HG03139 (cell line): ENCODE measurements around the gene TXNRD1.

ENCODE experiments used
- ATAC-seq: cut with Tn5 transposase; IDR thresholded peaks from one replicate; pipeline ENCODE4 v1.9.1; 2021; ENCODE audit not compliant: unreplicated experiment

Gene TXNRD1

GRCh38 chr12:104347374-104348075, 131.9 kb downstream of the TXNRD1 start:
- no peak for ATAC-seq

DNA sequence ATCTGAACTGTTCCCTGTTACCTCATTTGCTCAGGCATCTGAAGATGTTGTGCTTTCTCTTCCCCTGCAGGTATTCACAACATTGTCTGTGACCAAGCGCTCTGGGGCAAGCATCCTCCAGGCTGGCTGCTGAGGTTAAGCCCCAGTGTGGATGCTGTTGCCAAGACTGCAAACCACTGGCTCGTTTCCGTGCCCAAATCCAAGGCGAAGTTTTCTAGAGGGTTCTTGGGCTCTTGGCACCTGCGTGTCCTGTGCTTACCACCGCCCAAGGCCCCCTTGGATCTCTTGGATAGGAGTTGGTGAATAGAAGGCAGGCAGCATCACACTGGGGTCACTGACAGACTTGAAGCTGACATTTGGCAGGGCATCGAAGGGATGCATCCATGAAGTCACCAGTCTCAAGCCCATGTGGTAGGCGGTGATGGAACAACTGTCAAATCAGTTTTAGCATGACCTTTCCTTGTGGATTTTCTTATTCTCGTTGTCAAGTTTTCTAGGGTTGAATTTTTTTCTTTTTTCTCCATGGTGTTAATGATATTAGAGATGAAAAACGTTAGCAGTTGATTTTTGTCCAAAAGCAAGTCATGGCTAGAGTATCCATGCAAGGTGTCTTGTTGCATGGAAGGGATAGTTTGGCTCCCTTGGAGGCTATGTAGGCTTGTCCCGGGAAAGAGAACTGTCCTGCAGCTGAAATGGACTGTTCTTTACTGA, 132.9 kb downstream of the TXNRD1 start:
- ATAC-seq, result no peak

DNA sequence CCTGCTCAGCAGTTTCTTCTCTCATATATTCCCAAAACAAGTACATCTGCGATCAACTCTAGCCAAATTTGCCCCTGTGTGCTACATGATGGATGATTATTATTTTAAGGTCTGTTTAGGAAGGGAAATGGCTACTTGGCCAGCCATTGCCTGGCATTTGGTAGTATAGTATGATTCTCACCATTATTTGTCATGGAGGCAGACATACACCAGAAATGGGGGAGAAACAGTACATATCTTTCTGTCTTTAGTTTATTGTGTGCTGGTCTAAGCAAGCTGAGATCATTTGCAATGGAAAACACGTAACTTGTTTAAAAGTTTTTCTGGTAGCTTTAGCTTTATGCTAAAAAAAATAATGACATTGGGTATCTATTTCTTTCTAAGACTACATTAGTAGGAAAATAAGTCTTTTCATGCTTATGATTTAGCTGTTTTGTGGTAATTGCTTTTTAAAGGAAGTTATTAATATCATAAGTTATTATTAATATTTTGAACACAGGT, 133.5 kb downstream of the TXNRD1 start:
- no peak for ATAC-seq

DNA sequence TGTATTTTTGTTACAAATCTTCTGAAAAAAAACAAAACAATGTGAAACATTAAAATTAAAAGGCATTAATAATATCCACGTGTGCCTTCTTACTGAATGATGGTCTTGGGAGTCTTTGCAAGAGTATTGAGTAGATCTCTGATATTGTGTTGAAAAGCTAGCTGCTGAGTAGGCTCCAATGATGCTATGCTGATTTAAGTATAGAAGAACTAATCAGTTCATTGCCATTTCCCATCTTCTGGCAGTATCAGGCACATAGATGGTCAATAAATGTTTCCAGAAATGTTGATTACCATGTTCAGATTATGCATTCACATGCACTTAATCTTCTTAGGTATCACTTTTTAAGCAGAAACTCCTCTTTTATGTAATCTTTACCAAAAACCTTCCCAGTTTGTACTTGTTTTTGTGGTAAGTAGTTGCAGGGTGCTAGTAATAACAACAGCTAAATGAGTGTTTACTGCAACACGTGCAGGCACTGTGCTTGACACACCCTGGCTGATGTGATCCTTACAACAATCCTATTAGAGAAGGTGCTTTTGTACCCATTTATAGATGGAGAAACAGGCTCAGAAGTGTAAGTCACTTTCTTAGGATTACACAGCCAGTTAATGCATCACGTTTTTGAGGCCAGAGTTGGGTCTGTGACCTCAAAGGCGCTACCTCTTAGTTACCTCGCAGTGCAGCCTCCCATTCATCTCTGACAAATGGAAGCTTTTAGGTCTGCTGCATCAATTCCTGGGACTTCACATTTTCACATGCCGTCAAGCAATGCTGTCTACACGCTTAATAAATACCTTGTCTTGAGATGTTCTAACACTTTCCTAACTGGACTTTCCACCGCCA, 134.9 kb downstream of the TXNRD1 start:
- no peak for ATAC-seq

- no peak for ATAC-seq
Observed at GRCh38 chr12:104351057-104351983, 135.7 kb downstream of the TXNRD1 start.

- ATAC-seq, result no peak
Observed at GRCh38 chr12:104352106-104352713, 136.6 kb downstream of the TXNRD1 start.

GRCh38 chr12:104353012-104353981, 137.7 kb downstream of the TXNRD1 start:
- ATAC-seq, result no peak

DNA sequence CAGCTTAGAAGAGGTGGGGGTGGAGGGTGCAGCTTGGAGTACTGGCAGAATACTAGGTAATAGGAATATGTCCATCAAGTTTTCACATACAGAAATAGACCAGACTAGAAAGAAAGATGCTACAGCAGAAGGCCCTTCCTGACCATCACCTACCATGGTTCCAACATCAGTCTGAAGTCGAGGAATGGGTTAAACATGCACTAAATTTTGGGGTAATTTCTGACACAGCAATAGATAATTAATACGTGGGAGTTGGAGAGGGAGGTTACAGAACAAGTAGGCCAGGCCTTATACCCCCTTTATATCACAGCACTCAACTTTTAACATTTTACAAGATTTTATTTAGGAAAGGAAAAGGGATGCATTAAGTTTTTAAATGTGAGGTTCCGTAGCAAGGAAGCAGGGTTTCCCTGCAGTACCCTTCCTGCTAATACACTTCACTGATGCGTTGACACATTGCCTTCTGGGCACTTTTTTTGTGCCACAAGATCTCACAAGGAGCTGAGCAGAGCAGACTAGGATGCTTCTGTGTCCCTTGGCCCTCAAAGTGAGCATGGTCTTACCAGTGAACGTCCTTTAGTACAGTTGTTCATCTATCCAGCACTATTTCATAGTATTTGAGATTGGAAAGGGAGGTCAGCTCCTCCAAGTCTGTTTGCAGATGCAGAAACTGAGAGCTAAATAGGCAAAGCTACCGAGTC, 138.7 kb downstream of the TXNRD1 start:
- ATAC-seq, result no peak

- no peak for ATAC-seq
Observed at GRCh38 chr12:104354868-104355570, 139.4 kb downstream of the TXNRD1 start.

- no peak for ATAC-seq
Observed at GRCh38 chr12:104355630-104356029, 140.1 kb downstream of the TXNRD1 start.

- no peak for ATAC-seq
Observed at GRCh38 chr12:104356231-104357115, 140.9 kb downstream of the TXNRD1 start.

GRCh38 chr12:104357421-104357952, 141.9 kb downstream of the TXNRD1 start:
- no peak for ATAC-seq

- peak; percentile 78 for ATAC-seq
Observed at GRCh38 chr12:104358353-104359003, 142.9 kb downstream of the TXNRD1 start.

- no peak for ATAC-seq
Observed at GRCh38 chr12:104359216-104359615, 143.6 kb downstream of the TXNRD1 start.

- ATAC-seq, result no peak
Observed at GRCh38 chr12:104360157-104360556, 144.6 kb downstream of the TXNRD1 start.
